ENCODE results near the gene BOC. TPM values are rescaled to one million over a fixed set of nuclear protein-coding genes. Genes with fewer than 3 reads are reported as not detected.

BOC gene
- total and polyA plus RNA-seq, 2 of the 8 experiments (the other 6 are each of a cell fraction or from before 2014, with no cell fraction given), result 6.9 to 9.3 TPM

- FAIRE-seq, result no peak
Measured at GRCh38 chr3:113242096-113242581, 30.8 kb downstream of the BOC start.

More at GRCh38 chr3:113242096-113242581, 30.8 kb downstream of the BOC start:
- CTCF ChIA-PET (ENCODE audit: partially characterized antibody), result interaction anchor here (0.6 to 3.0 kb wide), 11 partner anchors 10 to 1759 kb away, joined by 3 to 15 read pairs (median 4); no protein-coding TSS in a partner anchor
- H4K5ac ChIP-seq (ENCODE audit: insufficient read length, low read depth, low read length), result no peak overlapping the region
- no peak overlapping the region for H4K8ac ChIP-seq (ENCODE audit: extremely low read depth, insufficient read depth, low read length)
- no peak for TF ChIP-seq CHD2 (IDR thresholded peaks at IDR 0.05; ENCODE audit: low read length)
- no peak for TF ChIP-seq POU5F1 (IDR thresholded peaks at IDR 0.05; ENCODE audit: low read depth, low read length)
- TF ChIP-seq NANOG (IDR thresholded peaks at IDR 0.05; ENCODE audit: insufficient read depth, low read depth, low read length, poor library complexity, severe bottlenecking), result no peak
- peak; percentile 43 for TF ChIP-seq ASH2L (IDR thresholded peaks at IDR 0.05; ENCODE audit: low read length)
- H3K36me3 ChIP-seq (ENCODE audit: control insufficient read depth in 2 of 4, insufficient read depth in 4 of 4, low read length in 3 of 4), result no peaks in the 10 kb centered on the region
- H3K23ac ChIP-seq (ENCODE audit: insufficient read length), result no peak overlapping the region
- no peak overlapping the region for H3K9ac ChIP-seq (replicated peaks in 1 of 4; ENCODE audit: extremely low read depth in 1 of 4, low read depth in 3 of 4, low read length in 3 of 4)
- H3K79me1 ChIP-seq (ENCODE audit: low read depth, low read length), result no peaks in the 10 kb centered on the region
- no peak for DNase-seq (ENCODE audit: low read depth in 1 of 2, low spot score in 2 of 2)
- H2BK120ac ChIP-seq (replicated peaks; ENCODE audit: low read depth, low read length), result peak overlapping the region; percentile 12
- no peak overlapping the region for H3K56ac ChIP-seq (replicated peaks; ENCODE audit: insufficient read length, low read depth, low read length)
- no peak overlapping the region for H2AK5ac ChIP-seq (ENCODE audit: low read depth, low read length)
- no peaks in the 10 kb centered on the region for H3K79me2 ChIP-seq (ENCODE audit: control insufficient read depth in 1 of 2, insufficient read depth in 2 of 2, low read length in 2 of 2)
- H4K20me1 ChIP-seq (replicated peaks in 1 of 2; ENCODE audit: control insufficient read depth in 1 of 2, insufficient read depth in 2 of 2, low read length in 2 of 2), result no peaks in the 10 kb centered on the region
- no peak overlapping the region for H3K4ac ChIP-seq (replicated peaks; ENCODE audit: insufficient read length, low read depth, low read length)
- H3K4me3 ChIP-seq (ENCODE audit: extremely low read depth in 1 of 4, insufficient read depth in 2 of 4, low read depth in 3 of 4, low read length in 4 of 4), result peak overlapping the region in 1 of 4 experiments; percentile 32; a peak in 1 of 8 replicates
- 51% methylated on average over 5 of the region's 7 CpGs; no CpG with 5 or more reads in 1 of the 2 experiments for WGBS, 2 experiments (ENCODE audit: extremely low coverage in 1 of 2, insufficient coverage in 1 of 2, insufficient read length in 1 of 2, insufficient replicate concordance in 2 of 2, low coverage in 1 of 2, low lambda C conversion rate in 2 of 2, missing lambda C conversion rate in 1 of 2)
- 0 out of 2 replicates have a peak overlapping the region, but pooled peaks have one; percentile 21 for H2BK5ac ChIP-seq (ENCODE audit: low read depth, low read length)
- H3K14ac ChIP-seq (ENCODE audit: insufficient read length), result no peak overlapping the region
- POLR2A ChIA-PET (ENCODE audit: partially characterized antibody), result interaction anchor here (1.2 to 1.4 kb wide), 3 partner anchors 27 to 74 kb away, joined by 3 to 6 read pairs (median 3); partner anchors contain the start of gene BOC
- H2BK20ac ChIP-seq (ENCODE audit: low read length), result peak overlapping the region; percentile 53; the same call in 1 of the 2 replicates
- H4K91ac ChIP-seq (replicated peaks; ENCODE audit: insufficient read length, low read length), result peak overlapping the region; percentile 8
- H3K4me1 ChIP-seq (replicated peaks in 1 of 4; ENCODE audit: control insufficient read depth in 3 of 4, insufficient read depth in 4 of 4, low read length in 3 of 4), result peaks cover 7 to 35% (median 17%) of the 10 kb centered on the region in 4 experiments
- no peak overlapping the region for H2AFZ ChIP-seq (ENCODE audit: low read length)
- H3K4me2 ChIP-seq (ENCODE audit: insufficient read depth in 1 of 2, low read depth in 2 of 2, low read length in 2 of 2), result peak overlapping the region; percentile 10 to 44
- no peak overlapping the region for H2BK15ac ChIP-seq (ENCODE audit: low read length)
- H2BK12ac ChIP-seq (ENCODE audit: low read depth, low read length), result peak overlapping the region; percentile 76; the same call in 1 of the 2 replicates
- H3K27ac ChIP-seq (ENCODE audit: low read depth, low read length), result peak overlapping the region; percentile 46; the same call in 1 of the 2 replicates
- H3K23me2 ChIP-seq (ENCODE audit: low read depth, low read length), result no peaks in the 10 kb centered on the region
- H3K18ac ChIP-seq (ENCODE audit: extremely low read depth, low read length), result 0 out of 2 replicates have a peak overlapping the region, but pooled peaks have one; percentile 72
- no peaks in the 10 kb centered on the region for H3K27me3 ChIP-seq (replicated peaks in 1 of 4; ENCODE audit: control insufficient read depth in 3 of 4, extremely low read depth in 1 of 4, insufficient read depth in 3 of 4, low read length in 3 of 4)
- H3K9me3 ChIP-seq (ENCODE audit: insufficient read depth in 2 of 2, low read depth in 1 of 2, low read length in 1 of 2), result no peaks in the 10 kb centered on the region
